ENCODE data around the gene KRT26.

- TF ChIP-seq CTCF (IDR thresholded peaks at IDR 0.05; ENCODE audit: low read length) (peak; percentile 58), EZH2 (optimal IDR thresholded peaks at IDR 0.05; ENCODE audit: low read depth, low read length) (no peak), EZH2phosphoT487 (IDR thresholded peaks at IDR 0.05; ENCODE audit: low read length) (no peak)
These were observed 19.9 kb upstream of the KRT26 start for GRCh38 chr17:40791787-40792436.
